HG03039 (cell line): ENCODE measurements around the gene SPTBN4.
"Not testable (repeated sequence)": the region's sequence is repeated elsewhere in the genome, so short reads cannot be mapped to it uniquely, and the experiment has no call there.

Experiments used
- ATAC-seq: cut with Tn5 transposase; IDR thresholded peaks from one replicate; pipeline ENCODE4 v1.9.1; 2021; ENCODE audit warnings: mild to moderate bottlenecking, moderate library complexity; ENCODE audit not compliant: unreplicated experiment

Gene SPTBN4

GRCh38 chr19:40466985-40467734 is at the start of gene SPTBN4:
TSS of gene SPTBN4 (plus strand) at chr19:40467001. CDS start at chr19:40472622, 5,621 bp downstream.
- no peak for ATAC-seq

GRCh38 chr19:40417643-40417981 is 49.2 kb upstream of the SPTBN4 start:
- ATAC-seq = no peak

- ATAC-seq = no peak
Observed at GRCh38 chr19:40418040-40418439, 48.8 kb upstream of the SPTBN4 start.

GRCh38 chr19:40419066-40419612 is 47.7 kb upstream of the SPTBN4 start:
- no peak for ATAC-seq

GRCh38 chr19:40419780-40420179 is 47.0 kb upstream of the SPTBN4 start:
- no peak for ATAC-seq

- ATAC-seq = no peak
Observed at GRCh38 chr19:40420451-40420765, 46.4 kb upstream of the SPTBN4 start.

GRCh38 chr19:40420766-40421765 is 45.7 kb upstream of the SPTBN4 start:
- no peak for ATAC-seq

- no peak for ATAC-seq
Observed at GRCh38 chr19:40421993-40422747, 44.6 kb upstream of the SPTBN4 start.

- ATAC-seq = no peak
Observed at GRCh38 chr19:40422748-40423566, 43.8 kb upstream of the SPTBN4 start.

GRCh38 chr19:40423938-40424337 is 42.9 kb upstream of the SPTBN4 start:
- ATAC-seq = no peak

GRCh38 chr19:40424637-40425449 is 42.0 kb upstream of the SPTBN4 start:
- ATAC-seq = no peak

GRCh38 chr19:40425450-40426287 is 41.1 kb upstream of the SPTBN4 start, which contains the start of gene SERTAD1:
TSS of gene SERTAD1 (minus strand) at chr19:40425992. CDS start at chr19:40423546, 2,446 bp downstream.
- peak; percentile 85 for ATAC-seq

GRCh38 chr19:40428197-40428596 is 38.6 kb upstream of the SPTBN4 start:
- ATAC-seq = not testable (repeated sequence)

- ATAC-seq = not testable (repeated sequence)
Observed at GRCh38 chr19:40430242-40430641, 36.6 kb upstream of the SPTBN4 start.

- no peak for ATAC-seq
Observed at GRCh38 chr19:40431698-40432097, 35.1 kb upstream of the SPTBN4 start.

- not testable (repeated sequence) for ATAC-seq
Observed at GRCh38 chr19:40432760-40433159, 34.0 kb upstream of the SPTBN4 start.

GRCh38 chr19:40433391-40434216 is 33.2 kb upstream of the SPTBN4 start:
- no peak for ATAC-seq
